ENCODE data around the gene TRAPPC2.
"Not testable (repeated sequence)": the region's sequence is repeated elsewhere in the genome, so short reads cannot be mapped to it uniquely, and the experiment has no call there.

The TRAPPC2 gene

DNA sequence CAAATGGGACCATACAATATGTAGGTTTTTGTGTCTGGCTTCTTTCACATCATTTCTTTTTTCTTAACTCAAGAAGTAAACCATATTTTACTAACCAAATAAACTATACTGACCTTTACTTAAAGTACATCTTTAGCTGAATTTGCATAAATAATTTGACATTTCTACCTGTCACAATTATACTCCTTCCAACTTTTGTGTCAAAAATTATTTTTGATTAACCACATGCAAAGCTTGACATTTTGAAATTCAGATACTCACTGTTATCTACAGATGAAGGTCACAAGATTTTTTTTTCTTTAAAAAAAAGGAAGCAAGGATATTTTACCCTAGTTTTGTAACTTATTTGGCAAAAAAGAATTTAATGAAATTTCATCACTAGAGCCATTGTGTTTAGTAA is 57.5 kb downstream of the TRAPPC2 start:
- H3K27me3 ChIP-seq (ENCODE audit: control insufficient read depth, insufficient read depth, low read length, poor library complexity, severe bottlenecking): no peaks in the 10 kb centered on the region
- no peak overlapping the region for H3K27ac ChIP-seq (ENCODE audit: insufficient read depth, low read depth, low read length, poor library complexity, severe bottlenecking)
- no peaks in the 10 kb centered on the region for H3K9me3 ChIP-seq (ENCODE audit: control insufficient read depth, low read length)

DNA sequence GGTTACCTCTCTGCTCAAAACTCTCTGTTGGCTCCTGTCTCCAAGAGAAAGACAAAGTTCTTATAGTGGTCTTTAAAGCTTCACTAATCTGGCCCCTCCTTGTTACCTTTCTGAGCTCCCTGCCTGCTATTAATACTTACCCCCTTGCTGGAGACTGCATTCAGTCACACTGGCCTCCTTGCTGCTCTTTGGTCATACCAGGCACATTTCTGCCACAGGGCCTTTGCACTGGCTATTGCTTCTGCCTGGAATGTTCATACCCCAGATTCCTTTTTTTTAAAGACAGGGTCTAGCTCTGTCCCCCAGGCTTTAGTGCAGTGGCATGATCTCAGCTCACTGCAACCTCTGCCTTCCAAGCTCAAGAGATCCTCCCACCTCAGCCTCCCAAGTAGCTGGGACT is 61.4 kb downstream of the TRAPPC2 start:
- Histone ChIP-seq H3K9me3 (ENCODE audit: control insufficient read depth, low read length) (no peaks in the 10 kb centered on the region), H3K27ac (ENCODE audit: insufficient read depth, low read depth, low read length, poor library complexity, severe bottlenecking) (no peak overlapping the region), H3K27me3 (ENCODE audit: control insufficient read depth, insufficient read depth, low read length, poor library complexity, severe bottlenecking) (no peaks in the 10 kb centered on the region), H3K36me3 (ENCODE audit: control insufficient read depth, insufficient read depth, low read length) (no peaks in the 10 kb centered on the region), H3K4me3 (ENCODE audit: insufficient read depth, low read depth, low read length) (no peak overlapping the region), H3K4me1 (ENCODE audit: control insufficient read depth, insufficient read depth, low read length) (no peaks in the 10 kb centered on the region)

More for the DNA sequence above, 57.5 kb downstream of the TRAPPC2 start:
- H3K4me3 ChIP-seq (ENCODE audit: insufficient read depth, low read depth, low read length): no peak overlapping the region
- H3K4me1 ChIP-seq (ENCODE audit: control insufficient read depth, insufficient read depth, low read length): no peaks in the 10 kb centered on the region
- H3K36me3 ChIP-seq (ENCODE audit: control insufficient read depth, insufficient read depth, low read length): no peaks in the 10 kb centered on the region

DNA sequence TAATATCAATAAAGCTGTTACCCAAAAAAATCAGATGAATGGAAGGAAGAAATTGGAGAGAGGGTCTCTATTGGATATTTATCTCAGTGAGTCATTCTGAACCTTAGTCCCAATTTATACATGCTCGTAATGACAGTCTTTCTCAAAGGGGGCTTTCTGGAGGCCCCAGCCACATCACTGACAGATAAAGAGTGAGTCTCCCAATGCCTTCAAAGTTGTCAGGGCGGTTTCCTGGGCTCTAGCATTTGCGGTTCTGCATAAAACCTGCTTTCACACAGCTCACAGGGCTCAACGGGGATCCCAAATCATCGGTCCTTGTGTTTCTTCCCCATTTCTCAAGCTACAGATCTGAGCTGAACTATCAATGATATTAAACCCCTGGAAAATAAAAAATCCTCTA is 64.2 kb downstream of the TRAPPC2 start:
- Histone ChIP-seq H3K4me1 (ENCODE audit: control insufficient read depth, insufficient read depth, low read length) (no peaks in the 10 kb centered on the region), H3K36me3 (ENCODE audit: control insufficient read depth, insufficient read depth, low read length) (no peaks in the 10 kb centered on the region), H3K9me3 (ENCODE audit: control insufficient read depth, low read length) (no peaks in the 10 kb centered on the region), H3K27me3 (ENCODE audit: control insufficient read depth, insufficient read depth, low read length, poor library complexity, severe bottlenecking) (no peaks in the 10 kb centered on the region), H3K27ac (ENCODE audit: insufficient read depth, low read depth, low read length, poor library complexity, severe bottlenecking) (no peak overlapping the region), H3K4me3 (ENCODE audit: insufficient read depth, low read depth, low read length) (no peak overlapping the region)
- 93 to 96% methylated on average over 5 of the region's 5 CpGs for WGBS, 2 experiments

DNA sequence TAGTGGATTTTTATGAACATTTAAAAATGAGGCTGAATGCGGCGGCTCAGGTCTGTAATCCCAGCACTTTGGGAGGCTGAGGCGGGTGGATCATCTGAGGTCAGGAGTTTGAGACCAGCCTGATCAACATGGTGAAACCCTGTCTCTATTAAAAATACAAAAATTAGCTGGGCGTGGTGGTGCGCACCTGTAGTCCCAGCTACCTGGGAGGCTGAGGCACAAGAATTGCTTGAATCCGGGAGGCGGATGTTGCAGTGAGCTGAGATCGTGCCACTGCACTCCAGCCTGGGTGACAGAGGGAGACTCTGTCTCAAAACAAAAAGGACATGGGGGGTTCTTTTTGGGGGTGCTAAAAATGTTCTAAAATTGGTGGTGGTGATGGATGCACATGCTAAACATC is 64.7 kb downstream of the TRAPPC2 start:
- 91 to 96% methylated on average over 8 of the region's 8 CpGs for WGBS, 2 experiments
- H3K4me3 ChIP-seq (ENCODE audit: insufficient read depth, low read depth, low read length); H3K27ac ChIP-seq (ENCODE audit: insufficient read depth, low read depth, low read length, poor library complexity, severe bottlenecking): not testable (repeated sequence)

DNA sequence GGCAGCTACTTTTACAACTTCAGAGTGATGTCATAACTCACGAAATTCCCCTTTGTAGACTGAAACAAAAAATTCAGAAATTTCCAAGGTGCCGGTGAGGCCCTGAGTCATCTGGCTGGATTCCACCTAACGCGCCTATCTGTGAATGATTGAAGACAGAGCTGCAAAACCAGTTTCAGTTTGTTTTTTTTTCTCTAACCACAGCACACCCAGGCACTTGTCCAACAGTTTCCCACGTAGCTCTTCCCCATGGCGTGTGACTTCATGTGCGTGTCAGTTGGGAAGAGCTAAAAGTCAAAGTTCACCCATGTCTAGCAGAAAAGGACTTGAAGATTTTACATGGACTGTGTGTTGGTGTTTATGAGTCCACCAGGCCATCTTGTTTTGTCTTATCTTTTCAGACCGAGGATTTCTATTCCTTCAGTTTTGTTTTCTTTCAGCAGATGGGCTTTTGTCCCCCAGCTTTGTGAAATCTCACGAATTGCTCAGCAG is 65.1 kb downstream of the TRAPPC2 start:
- H3K36me3 ChIP-seq (ENCODE audit: control insufficient read depth, insufficient read depth, low read length): no peaks in the 10 kb centered on the region
- WGBS, 2 experiments: 94 to 97% methylated on average over 9 of the region's 9 CpGs
- H3K27me3 ChIP-seq (ENCODE audit: control insufficient read depth, insufficient read depth, low read length, poor library complexity, severe bottlenecking): no peaks in the 10 kb centered on the region
- no peaks in the 10 kb centered on the region for H3K4me1 ChIP-seq (ENCODE audit: control insufficient read depth, insufficient read depth, low read length)
- H3K27ac ChIP-seq (ENCODE audit: insufficient read depth, low read depth, low read length, poor library complexity, severe bottlenecking): no peak overlapping the region
- H3K4me3 ChIP-seq (ENCODE audit: insufficient read depth, low read depth, low read length): no peak overlapping the region
- H3K9me3 ChIP-seq (ENCODE audit: control insufficient read depth, low read length): no peaks in the 10 kb centered on the region

More for the DNA sequence above, 64.7 kb downstream of the TRAPPC2 start:
- H3K9me3 ChIP-seq (ENCODE audit: control insufficient read depth, low read length); H3K27me3 ChIP-seq (ENCODE audit: control insufficient read depth, insufficient read depth, low read length, poor library complexity, severe bottlenecking); H3K4me1 ChIP-seq (ENCODE audit: control insufficient read depth, insufficient read depth, low read length); H3K36me3 ChIP-seq (ENCODE audit: control insufficient read depth, insufficient read depth, low read length): not testable (repeated sequence)

DNA sequence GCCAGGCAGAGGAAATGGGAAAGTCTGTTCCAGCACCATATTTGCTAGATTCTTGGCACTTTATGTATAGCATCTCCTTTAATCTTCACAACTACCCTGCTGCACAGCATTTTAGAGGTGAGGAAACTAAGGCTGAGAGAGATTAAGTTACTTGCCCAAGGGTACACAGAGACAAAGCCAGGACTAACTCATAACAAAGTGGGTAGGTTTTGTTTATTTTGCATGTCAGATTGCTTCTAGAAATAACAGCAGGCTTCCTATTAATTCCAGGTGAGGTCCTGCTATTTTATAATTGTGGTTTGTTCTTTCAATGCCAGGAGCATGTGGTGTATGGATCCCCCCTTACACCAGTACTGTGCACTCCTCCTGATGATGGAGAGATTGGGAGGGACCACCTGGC is 66.5 kb downstream of the TRAPPC2 start:
- no peaks in the 10 kb centered on the region for H3K9me3 ChIP-seq (ENCODE audit: control insufficient read depth, low read length)
- no peak overlapping the region for H3K4me3 ChIP-seq (ENCODE audit: insufficient read depth, low read depth, low read length)
- no peak overlapping the region for H3K27ac ChIP-seq (ENCODE audit: insufficient read depth, low read depth, low read length, poor library complexity, severe bottlenecking)
- H3K36me3 ChIP-seq (ENCODE audit: control insufficient read depth, insufficient read depth, low read length): no peaks in the 10 kb centered on the region
- H3K27me3 ChIP-seq (ENCODE audit: control insufficient read depth, insufficient read depth, low read length, poor library complexity, severe bottlenecking): no peaks in the 10 kb centered on the region
- H3K4me1 ChIP-seq (ENCODE audit: control insufficient read depth, insufficient read depth, low read length): no peaks in the 10 kb centered on the region

DNA sequence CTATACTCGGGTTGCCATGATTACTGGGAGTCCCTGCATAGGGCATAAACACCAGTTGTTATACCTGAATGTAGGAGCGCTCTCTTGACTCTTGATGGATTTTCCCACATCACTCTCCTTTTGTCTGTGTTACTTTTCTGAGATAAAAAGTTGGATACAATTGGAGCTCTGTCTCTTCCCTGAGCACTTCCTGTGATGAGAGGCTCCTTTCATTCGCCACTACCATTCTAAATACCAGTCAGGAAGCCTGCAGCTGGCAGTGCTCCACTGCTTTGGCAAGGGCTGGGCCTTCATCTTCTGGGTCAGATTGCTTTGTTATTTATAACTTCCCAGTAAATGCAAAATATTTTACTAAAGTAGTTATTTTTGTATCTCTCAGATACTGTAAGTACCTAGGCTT is 67.6 kb downstream of the TRAPPC2 start:
- Histone ChIP-seq H3K9me3 (ENCODE audit: control insufficient read depth, low read length) (no peaks in the 10 kb centered on the region), H3K27me3 (ENCODE audit: control insufficient read depth, insufficient read depth, low read length, poor library complexity, severe bottlenecking) (no peaks in the 10 kb centered on the region), H3K36me3 (ENCODE audit: control insufficient read depth, insufficient read depth, low read length) (no peaks in the 10 kb centered on the region), H3K4me1 (ENCODE audit: control insufficient read depth, insufficient read depth, low read length) (no peaks in the 10 kb centered on the region), H3K27ac (ENCODE audit: insufficient read depth, low read depth, low read length, poor library complexity, severe bottlenecking) (no peak overlapping the region), H3K4me3 (ENCODE audit: insufficient read depth, low read depth, low read length) (no peak overlapping the region)
- 94 to 100% methylated on average over 3 of the region's 3 CpGs for WGBS, 2 experiments

DNA sequence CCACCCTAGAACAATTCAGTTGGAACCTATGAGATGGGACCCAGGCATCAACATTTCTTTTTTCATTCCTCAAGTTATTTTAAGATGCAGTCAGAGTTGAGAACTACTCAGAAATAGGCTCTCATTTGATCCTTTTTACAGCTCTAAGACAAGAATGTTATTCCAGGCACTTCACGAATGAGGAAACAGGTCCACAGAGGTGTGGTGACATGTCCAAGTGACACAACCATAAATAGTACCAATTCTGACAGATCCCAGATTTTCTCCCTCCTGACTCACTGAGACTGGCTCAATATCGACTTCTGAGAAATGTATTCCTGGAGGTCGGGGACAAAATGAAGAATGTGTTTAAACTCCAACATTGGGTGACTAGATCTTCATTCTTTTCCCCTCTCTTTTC is 70.4 kb downstream of the TRAPPC2 start:
- WGBS, 2 experiments: 92 to 100% methylated on average over 3 of the region's 3 CpGs
- H3K4me3 ChIP-seq (ENCODE audit: insufficient read depth, low read depth, low read length): no peak overlapping the region
- H3K27ac ChIP-seq (ENCODE audit: insufficient read depth, low read depth, low read length, poor library complexity, severe bottlenecking): no peak overlapping the region
- no peaks in the 10 kb centered on the region for H3K4me1 ChIP-seq (ENCODE audit: control insufficient read depth, insufficient read depth, low read length)
- no peaks in the 10 kb centered on the region for H3K36me3 ChIP-seq (ENCODE audit: control insufficient read depth, insufficient read depth, low read length)
- H3K27me3 ChIP-seq (ENCODE audit: control insufficient read depth, insufficient read depth, low read length, poor library complexity, severe bottlenecking): no peaks in the 10 kb centered on the region
- no peaks in the 10 kb centered on the region for H3K9me3 ChIP-seq (ENCODE audit: control insufficient read depth, low read length)

DNA sequence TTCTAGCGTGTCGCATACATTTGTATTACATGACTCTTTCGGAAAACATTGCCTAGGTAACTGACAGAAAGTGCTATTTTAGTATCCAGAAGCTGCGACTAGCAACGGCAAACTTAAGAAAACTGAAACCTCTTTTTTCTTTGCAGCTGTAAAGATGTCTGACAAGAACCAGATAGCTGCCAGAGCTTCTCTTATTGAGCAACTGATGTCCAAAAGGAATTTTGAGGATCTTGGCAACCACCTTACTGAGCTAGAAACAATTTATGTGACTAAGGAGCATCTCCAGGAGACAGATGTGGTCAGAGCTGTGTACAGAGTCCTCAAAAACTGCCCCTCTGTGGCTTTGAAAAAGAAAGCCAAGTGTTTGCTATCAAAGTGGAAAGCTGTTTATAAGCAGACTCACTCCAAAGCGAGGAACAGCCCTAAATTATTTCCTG is 72.0 kb downstream of the TRAPPC2 start:
- Histone ChIP-seq H3K9me3 (ENCODE audit: control insufficient read depth, low read length) (no peaks in the 10 kb centered on the region), H3K27ac (ENCODE audit: insufficient read depth, low read depth, low read length, poor library complexity, severe bottlenecking) (no peak overlapping the region), H3K4me3 (ENCODE audit: insufficient read depth, low read depth, low read length) (no peak overlapping the region), H3K4me1 (ENCODE audit: control insufficient read depth, insufficient read depth, low read length) (no peaks in the 10 kb centered on the region), H3K27me3 (ENCODE audit: control insufficient read depth, insufficient read depth, low read length, poor library complexity, severe bottlenecking) (no peaks in the 10 kb centered on the region), H3K36me3 (ENCODE audit: control insufficient read depth, insufficient read depth, low read length) (no peaks in the 10 kb centered on the region)
- WGBS, 2 experiments: 95 to 97% methylated on average over 6 of the region's 6 CpGs

All from ectodermal cell (in vitro differentiated cells).